HG02588 (cell line): ENCODE data around the gene E2F2.

Source experiments
- ATAC-seq: cut with Tn5 transposase; IDR thresholded peaks from one replicate; pipeline ENCODE4 v1.9.1; 2021; ENCODE audit warnings: mild to moderate bottlenecking, moderate library complexity; ENCODE audit not compliant: unreplicated experiment

E2F2 gene

GRCh38 chr1:23530747-23531561 is at the start of gene E2F2:
TSS of gene E2F2 (minus strand) at chr1:23531233. CDS start at chr1:23530793, 440 bp downstream.
- ATAC-seq = peak; percentile 33

- ATAC-seq = no peak
Observed at GRCh38 chr1:23578997-23579363, 47.9 kb upstream of the E2F2 start.

- no peak for ATAC-seq
Observed at GRCh38 chr1:23578311-23578996, 47.4 kb upstream of the E2F2 start.

- ATAC-seq = peak; percentile 94
Observed at GRCh38 chr1:23577056-23578004, 46.3 kb upstream of the E2F2 start.

- ATAC-seq = no peak
Observed at GRCh38 chr1:23576338-23577055, 45.5 kb upstream of the E2F2 start.

- ATAC-seq = no peak
Observed at GRCh38 chr1:23575226-23575810, 44.3 kb upstream of the E2F2 start.

GRCh38 chr1:23574265-23574754 is 43.3 kb upstream of the E2F2 start:
- ATAC-seq = no peak

GRCh38 chr1:23573574-23574182 is 42.6 kb upstream of the E2F2 start:
- no peak for ATAC-seq

GRCh38 chr1:23571465-23571864 is 40.4 kb upstream of the E2F2 start:
- ATAC-seq = no peak

- no peak for ATAC-seq
Observed at GRCh38 chr1:23570001-23570691, 39.1 kb upstream of the E2F2 start.

- ATAC-seq = no peak
Observed at GRCh38 chr1:23568608-23569383, 37.8 kb upstream of the E2F2 start.

GRCh38 chr1:23567996-23568607 is 37.1 kb upstream of the E2F2 start:
- ATAC-seq = no peak

GRCh38 chr1:23567629-23567995 is 36.6 kb upstream of the E2F2 start:
- no peak for ATAC-seq

- no peak for ATAC-seq
Observed at GRCh38 chr1:23566304-23566703, 35.3 kb upstream of the E2F2 start.

GRCh38 chr1:23565776-23566175 is 34.7 kb upstream of the E2F2 start:
- no peak for ATAC-seq

GRCh38 chr1:23564529-23565122 is 33.6 kb upstream of the E2F2 start:
- ATAC-seq = no peak

GRCh38 chr1:23563755-23564374 is 32.8 kb upstream of the E2F2 start:
- ATAC-seq = no peak
